AG04450 (cell line): Measurements from ENCODE around the gene MINDY4B. TPM values are rescaled to one million over a fixed set of nuclear protein-coding genes. Genes with fewer than 3 reads are reported as not detected.
"Not testable (repeated sequence)": the region's sequence is repeated elsewhere in the genome, so short reads cannot be mapped to it uniquely, and the experiment has no call there.

Experiments
- CTCF ChIA-PET: fragments of 300-600, 350-600 bp; formaldehyde crosslinking; extraction: SDS; loops from one replicate; lab custom pipeline; 2022; ENCODE audit warnings: antibody characterized with exemption, inconsistent platforms; lab: Charles Lee
- POLR2A ChIA-PET: fragments of 350-600 bp; formaldehyde crosslinking; extraction: SDS; loops from one replicate; lab custom pipeline; 2021; ENCODE audit warnings: antibody characterized with exemption, inconsistent platforms; lab: Yijun Ruan, JAX
- DNase-seq: peaks from one replicate; pipeline ENCODE4 v3.0.0-alpha.2; 2011; ENCODE audit warnings: low read depth, low spot score
- H3K27ac ChIP-seq: one replicate; pipeline ENCODE4 v1.5.1; 2012; ENCODE audit warnings: low read depth, low read length, control low read depth
- H3K27me3 ChIP-seq: one replicate; pipeline ENCODE4 v1.6.0; 2012; ENCODE audit warnings: low read length; ENCODE audit not compliant: control insufficient read depth, insufficient read depth
- H3K4me3 ChIP-seq: 2 replicates; pipeline ENCODE4 v1.5.1; 2011; ENCODE audit warnings: mild to moderate bottlenecking, low read depth, low read length, control low read depth
- H3K9me3 ChIP-seq: 2 replicates; pipeline ENCODE4 v1.5.1; 2012; ENCODE audit warnings: low read length; ENCODE audit not compliant: control insufficient read depth, insufficient read depth
- polyA plus RNA-seq: library from polyadenylated mRNA; depleted of rRNA; stranded (reverse); fragments of >200 nt; gene quantifications from 2 replicates; pipeline ENCODE4 v1.2.3, GENCODE V29; 2011
- TF ChIP-seq, protein P1 (sequence below): IDR thresholded peaks from 2 replicates; pipeline ENCODE4 v1.5.1; 2011; ENCODE audit warnings: low read depth, low read length, control low read depth, inconsistent platforms

Gene MINDY4B
- polyA plus RNA-seq, 1 experiment = not detected

GRCh38 chr3:150861851-150862250 is 43.4 kb downstream of the MINDY4B start:
- CTCF ChIA-PET = interaction anchor here (2.2 to 4.1 kb wide), 2 partner anchors 74 to 140 kb away, joined by 9 to 50 read pairs; no protein-coding TSS in a partner anchor
- H3K4me3 ChIP-seq = no peak overlapping the region
- POLR2A ChIA-PET = no interaction called here

GRCh38 chr3:150857936-150858335 is 47.3 kb downstream of the MINDY4B start:
- CTCF ChIA-PET, H3K27ac ChIP-seq, H3K4me3 ChIP-seq, H3K27me3 ChIP-seq, DNase-seq, POLR2A ChIA-PET, H3K9me3 ChIP-seq: not testable (repeated sequence)

More at GRCh38 chr3:150861851-150862250, 43.4 kb downstream of the MINDY4B start:
- Histone ChIP-seq H3K27ac (no peak overlapping the region), H3K9me3 (no peaks in the 10 kb centered on the region), H3K27me3 (peaks cover 7% of the 10 kb centered on the region)
- TF ChIP-seq, protein P1, sequence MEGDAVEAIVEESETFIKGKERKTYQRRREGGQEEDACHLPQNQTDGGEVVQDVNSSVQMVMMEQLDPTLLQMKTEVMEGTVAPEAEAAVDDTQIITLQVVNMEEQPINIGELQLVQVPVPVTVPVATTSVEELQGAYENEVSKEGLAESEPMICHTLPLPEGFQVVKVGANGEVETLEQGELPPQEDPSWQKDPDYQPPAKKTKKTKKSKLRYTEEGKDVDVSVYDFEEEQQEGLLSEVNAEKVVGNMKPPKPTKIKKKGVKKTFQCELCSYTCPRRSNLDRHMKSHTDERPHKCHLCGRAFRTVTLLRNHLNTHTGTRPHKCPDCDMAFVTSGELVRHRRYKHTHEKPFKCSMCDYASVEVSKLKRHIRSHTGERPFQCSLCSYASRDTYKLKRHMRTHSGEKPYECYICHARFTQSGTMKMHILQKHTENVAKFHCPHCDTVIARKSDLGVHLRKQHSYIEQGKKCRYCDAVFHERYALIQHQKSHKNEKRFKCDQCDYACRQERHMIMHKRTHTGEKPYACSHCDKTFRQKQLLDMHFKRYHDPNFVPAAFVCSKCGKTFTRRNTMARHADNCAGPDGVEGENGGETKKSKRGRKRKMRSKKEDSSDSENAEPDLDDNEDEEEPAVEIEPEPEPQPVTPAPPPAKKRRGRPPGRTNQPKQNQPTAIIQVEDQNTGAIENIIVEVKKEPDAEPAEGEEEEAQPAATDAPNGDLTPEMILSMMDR = no peak
- no peak for DNase-seq

DNA sequence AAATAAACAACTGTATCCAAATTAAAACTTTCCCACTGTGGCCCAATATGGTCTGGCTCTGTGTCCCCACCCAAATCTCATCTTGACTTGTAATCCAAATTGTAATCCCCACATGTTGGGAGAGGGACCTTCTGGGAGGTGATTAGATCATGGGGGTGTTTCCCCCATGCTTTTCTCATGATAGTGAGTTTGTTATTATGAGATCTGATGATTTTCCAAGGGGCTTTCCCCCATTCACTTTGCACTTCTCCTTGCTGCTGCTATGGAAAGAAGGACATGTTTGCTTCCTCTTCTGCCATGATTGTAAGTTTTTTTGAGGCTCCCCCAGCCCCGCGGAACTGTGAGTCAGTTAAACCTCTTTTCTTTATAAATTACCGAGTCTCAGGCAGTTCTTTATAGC is 55.0 kb downstream of the MINDY4B start:
- TF ChIP-seq, protein P1 = no peak
- POLR2A ChIA-PET = no interaction called here
- Histone ChIP-seq H3K4me3 (no peak overlapping the region), H3K27me3 (peaks cover 2% of the 10 kb centered on the region), H3K9me3 (no peaks in the 10 kb centered on the region), H3K27ac (no peak overlapping the region)
- DNase-seq = no peak
- CTCF ChIA-PET = interaction anchor here (1.1 kb wide), 1 partner anchor 14 kb away, joined by 3 read pairs; no protein-coding TSS in a partner anchor

DNA sequence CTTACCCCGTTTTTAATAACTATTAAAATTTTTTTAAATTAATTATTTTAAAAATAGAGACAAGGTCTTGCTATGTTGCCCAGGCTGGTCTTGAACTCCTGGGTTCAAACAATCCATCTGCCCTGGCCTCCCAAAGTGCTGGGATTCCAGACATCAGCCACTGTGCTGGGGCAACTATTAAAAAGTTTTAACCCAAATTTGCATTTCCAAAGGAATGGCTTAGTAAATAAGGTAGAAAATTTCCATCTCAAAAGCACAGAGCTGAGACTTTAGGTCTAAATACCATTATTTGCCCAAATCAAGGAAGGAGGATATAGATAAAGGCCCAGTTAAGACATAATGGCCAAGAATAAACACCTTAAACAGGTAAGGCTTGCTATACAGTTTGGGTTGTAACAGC is 56.4 kb downstream of the MINDY4B start:
- no peak overlapping the region for H3K27ac ChIP-seq
- ChIA-PET POLR2A (no interaction called here), CTCF (no interaction called here)
- H3K9me3 ChIP-seq = no peaks in the 10 kb centered on the region
- peaks cover 2% of the 10 kb centered on the region for H3K27me3 ChIP-seq
- TF ChIP-seq, protein P1 = no peak
- H3K4me3 ChIP-seq = no peak overlapping the region
- DNase-seq = no peak

DNA sequence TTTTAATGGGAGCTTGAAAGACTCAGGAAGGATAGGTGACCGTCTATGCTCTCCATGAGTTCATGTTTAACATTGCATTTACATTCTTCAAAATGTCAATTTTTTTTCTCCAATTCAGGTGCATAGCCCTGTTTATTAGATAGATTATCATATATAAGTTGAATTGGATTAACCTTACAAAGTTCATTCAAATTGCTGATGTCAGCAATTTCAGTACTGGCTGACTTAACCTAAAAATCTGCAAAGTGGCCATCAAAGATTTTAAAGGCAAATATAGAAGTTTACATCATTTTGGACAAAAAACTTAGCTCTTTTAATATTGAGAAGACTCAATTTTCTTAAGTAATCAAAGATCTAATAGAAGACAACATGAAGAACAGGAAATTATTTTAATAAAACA is 57.8 kb downstream of the MINDY4B start:
- CTCF ChIA-PET = no interaction called here
- peaks cover 3% of the 10 kb centered on the region for H3K27me3 ChIP-seq

More for the DNA sequence above, 57.8 kb downstream of the MINDY4B start:
- Histone ChIP-seq H3K27ac (no peak overlapping the region), H3K4me3 (no peak overlapping the region), H3K9me3 (no peaks in the 10 kb centered on the region)
- POLR2A ChIA-PET = no interaction called here
- TF ChIP-seq, protein P1 = no peak
- DNase-seq = no peak
